ENCODE results near the gene XPA.
"Not testable (repeated sequence)": the region's sequence is repeated elsewhere in the genome, so short reads cannot be mapped to it uniquely, and the experiment has no call there.

Gene XPA

DNA sequence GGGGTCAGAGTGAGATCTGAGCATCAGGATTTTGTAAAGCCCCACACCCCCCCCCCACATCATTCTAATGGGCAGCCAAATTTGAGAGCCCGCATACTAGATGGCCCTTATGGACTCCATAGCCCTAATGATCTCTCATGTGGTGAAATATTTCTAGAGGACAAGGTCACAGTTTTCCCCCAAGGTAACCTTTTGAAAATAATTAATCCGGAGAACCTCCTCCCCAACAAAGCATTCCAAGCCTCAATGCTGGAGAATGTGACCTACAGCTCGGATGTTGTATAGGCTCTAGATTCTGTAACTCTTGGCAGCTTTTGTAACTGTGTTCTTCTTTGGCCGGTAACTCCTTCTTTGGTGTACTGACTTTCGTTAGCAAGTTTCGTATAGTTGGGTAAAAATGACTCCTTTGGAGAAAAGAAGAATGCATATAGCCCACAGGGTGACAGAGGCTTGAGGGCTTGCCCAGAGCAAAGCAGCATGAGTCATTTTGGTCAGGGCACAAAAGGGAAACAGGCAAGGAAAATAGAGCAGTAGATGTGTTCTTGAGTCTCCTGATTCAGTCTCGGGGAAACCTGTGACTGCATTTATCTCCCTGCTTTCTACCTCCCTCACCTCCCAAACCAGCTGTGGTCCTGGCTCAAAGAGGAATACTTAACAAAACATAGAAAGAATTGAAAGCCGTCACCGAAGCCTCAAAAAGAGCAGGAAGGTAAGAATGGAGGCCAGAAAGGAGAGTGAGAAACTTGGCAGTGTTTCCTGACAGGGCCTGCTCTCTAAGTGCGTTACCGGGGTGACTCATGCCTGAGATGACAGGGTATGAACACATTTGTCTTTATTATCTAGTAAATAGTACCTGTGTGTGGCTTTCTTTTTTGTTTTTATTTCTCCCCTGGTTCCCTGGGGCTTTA is 6.6 kb upstream of the XPA start:
- DNase-seq, result no peak

DNA sequence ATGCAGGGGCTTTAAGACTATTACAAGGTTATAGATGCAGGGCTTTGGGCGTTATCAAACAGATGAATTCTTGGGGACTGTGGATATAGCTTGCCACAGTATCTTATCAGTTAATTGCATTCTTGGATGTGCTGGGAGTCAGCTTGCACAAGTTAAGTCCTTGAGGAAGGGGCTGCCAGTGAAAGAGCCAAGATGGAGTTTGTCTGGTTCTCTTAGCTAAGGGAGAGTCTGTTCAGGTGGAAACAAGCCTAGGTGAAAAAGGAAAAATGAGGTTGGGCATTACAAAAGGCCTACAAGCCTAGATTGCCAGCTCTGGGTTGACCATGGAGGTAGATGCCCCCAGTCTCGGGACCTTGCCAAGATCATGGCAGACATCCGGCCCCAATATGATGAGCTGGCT is 2.7 kb upstream of the XPA start:
- DNase-seq, result not testable (repeated sequence)

DNA sequence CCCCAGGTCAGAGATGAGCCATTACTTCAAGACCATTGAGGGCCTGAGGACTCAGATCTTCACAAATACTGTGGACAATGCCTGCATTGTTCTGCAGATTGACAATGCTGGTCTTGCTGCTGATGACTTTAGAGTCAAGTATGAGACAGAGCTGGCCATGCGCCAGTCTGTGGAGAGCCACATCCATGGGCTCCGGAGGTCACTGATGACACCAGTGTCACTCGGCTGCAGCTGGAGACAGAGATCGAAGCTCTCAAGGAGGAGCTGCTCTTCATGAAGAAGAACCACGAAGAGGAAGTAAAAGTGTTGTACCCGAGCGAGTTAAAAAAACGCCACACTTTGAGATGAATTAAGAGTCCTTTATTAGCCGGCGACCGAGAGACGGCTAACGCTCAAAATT is 2.1 kb upstream of the XPA start:
- DNase-seq, result not testable (repeated sequence)

DNA sequence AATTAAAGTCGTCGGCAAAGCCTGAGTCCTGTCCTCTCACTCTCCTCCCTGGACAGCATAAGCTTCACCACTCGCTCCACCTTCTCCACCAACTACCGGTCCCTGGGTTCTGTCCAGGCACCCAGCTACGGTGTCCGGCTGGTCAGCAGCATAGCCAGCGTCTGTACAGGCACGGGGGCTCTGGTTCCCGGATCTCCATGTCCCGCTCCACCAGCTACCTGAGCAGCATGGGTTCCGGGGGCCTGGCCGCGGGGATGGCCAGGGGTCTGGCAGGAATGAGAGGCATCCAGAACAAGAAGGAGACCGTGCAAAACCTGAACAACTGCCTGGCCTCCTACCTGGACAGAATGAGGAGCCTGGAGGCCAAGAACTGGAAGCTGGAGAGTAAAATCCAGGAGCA is 1.7 kb upstream of the XPA start:
- DNase-seq, result no peak

DNA sequence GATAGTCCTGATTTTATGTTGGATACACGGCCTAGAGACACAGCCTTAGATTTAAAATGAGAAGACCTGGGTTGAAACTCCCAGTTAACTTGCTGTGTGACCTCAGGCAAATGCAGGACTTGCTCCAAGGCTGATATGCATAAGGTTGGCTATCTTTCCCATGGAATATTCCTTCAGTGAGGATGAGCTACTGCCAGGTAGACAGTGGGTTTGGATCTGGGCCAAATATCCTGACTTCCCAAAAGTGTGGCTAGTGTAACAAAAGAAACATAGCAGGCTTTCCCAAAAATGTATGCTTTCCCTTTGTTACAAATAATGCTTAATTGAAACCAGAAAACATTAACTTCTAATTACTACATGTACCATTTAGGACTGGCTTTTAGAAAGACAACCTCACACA is 697 bp upstream of the XPA start:
- DNase-seq, result no peak

DNA sequence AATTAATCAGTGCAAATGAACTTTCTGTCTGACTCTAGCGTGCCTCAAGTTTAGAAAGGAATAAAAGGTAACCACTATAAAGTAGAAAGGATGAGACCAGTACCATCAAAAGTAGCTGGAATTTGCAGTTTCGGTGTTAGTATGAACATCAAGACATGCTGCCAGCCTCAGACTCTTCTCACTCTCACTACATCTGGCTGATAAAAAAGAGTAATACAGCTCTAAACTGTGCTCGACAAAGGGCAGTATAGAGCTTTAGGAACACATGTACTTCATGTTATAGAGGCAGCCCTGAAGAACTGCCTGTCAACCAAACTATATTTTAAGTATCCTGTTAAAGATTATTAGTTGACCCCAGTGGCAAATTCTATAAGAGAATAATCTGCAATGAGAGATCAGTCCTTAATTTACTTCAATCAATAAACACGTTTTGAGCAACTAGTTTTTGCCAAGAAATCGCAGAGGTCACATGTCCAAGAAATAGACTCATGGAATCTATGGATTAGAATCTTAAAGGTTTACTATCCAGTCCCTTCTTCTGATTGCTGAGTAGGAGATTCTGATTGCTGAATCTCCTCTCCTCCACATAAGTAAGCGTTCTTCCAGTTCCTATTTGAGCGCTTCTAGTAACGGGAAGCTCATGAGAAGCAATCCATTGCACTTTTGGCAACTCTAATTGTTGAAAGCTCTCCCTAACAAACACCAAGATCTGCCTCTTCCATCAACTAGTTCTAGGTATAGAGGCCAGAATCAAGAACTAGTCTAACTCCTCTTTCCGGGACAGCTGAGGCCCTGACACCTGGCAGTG is 941 bp downstream of the XPA start:
- DNase-seq, result peak; percentile 42

DNA sequence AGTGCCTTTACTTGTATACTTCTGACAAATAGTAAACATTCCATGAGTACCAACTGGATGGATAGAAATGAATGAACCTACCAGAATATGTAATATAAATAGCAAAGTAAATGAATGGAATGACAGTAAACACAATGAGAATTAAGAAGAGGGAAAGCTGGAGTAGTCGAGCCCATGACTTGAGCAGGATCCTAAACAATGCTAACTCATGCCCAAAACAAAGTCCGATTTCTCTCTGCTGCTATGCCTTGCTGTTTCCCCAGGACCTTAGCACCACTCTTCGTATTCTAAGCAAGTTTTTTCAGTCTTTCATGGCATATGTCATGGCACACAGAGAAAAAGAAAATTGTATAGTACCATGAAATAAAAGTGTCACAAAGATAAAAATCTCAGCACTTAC is 1.8 kb downstream of the XPA start:
- no peak for DNase-seq

DNA sequence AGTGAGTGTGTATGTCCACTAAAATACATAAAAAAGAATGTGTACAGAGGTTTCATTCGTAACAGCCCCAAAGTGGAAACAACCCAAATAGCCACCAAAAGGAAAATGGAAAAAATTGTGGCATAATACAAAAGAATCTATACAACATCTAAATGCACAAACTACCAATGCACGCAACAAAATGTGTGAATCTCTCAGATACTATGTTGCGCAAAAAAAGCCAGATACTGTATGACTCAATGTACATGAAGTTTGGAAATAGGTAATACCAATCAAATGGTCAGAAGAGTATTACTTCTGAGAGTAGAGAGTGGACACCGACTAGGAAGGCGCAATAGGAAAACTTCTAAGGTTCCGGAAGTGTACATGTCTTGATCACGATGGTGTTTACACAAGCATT is 2.4 kb downstream of the XPA start:
- no peak for DNase-seq

DNA sequence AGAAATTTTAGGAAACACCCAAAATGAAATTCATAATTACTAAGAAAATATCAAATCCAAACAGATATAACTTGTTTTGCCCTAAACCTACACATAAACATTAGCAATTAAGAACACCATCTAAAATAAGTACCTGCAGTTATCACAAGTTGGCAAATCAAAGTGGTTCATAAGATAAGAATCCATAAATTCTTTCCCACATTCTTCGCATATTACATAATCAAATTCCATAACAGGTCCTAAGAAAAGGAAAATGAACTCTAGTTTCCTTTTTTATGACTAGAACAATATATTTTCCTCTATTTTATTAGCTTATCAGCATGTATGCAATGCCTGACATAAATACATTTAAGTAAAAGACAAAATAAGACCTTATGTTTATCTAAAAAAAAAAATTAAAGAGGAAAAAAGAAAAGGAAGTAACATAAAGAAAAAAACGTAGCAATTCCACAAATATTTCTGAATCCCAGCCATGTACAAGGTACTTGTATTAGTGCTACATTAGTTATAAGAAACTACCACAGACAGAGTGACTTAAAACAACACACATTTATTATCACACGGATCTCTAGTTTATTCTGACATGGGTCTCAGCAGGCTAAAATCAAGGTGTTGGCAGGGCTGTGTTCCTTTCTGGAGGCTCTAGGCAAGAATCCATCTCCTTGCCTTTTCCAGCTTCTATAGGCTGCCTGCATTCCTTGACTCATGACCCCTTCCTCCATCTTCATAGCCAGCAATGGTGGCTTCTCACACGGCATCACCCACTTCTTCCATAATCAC is 7.5 kb downstream of the XPA start:
- DNase-seq, result no peak

DNA sequence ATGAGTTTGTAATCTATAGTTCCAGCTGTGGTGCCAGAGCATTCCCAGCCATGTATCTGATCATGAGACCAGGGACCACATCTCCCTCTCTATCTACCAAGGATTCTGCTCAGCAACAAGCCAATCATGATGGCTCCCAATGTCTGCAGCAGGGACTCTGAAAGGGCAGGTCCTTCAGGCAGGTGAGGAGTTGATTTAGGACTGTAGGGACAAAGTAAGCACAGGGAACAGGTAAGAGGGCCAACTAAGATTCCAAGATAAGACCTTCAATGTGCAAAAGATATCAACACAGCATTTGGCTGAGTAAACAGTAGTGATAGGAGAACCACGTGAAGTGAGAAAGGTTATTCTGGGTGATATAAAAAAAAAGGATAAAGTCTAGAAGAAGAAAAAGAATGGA is 8.5 kb downstream of the XPA start:
- no peak for DNase-seq

DNA sequence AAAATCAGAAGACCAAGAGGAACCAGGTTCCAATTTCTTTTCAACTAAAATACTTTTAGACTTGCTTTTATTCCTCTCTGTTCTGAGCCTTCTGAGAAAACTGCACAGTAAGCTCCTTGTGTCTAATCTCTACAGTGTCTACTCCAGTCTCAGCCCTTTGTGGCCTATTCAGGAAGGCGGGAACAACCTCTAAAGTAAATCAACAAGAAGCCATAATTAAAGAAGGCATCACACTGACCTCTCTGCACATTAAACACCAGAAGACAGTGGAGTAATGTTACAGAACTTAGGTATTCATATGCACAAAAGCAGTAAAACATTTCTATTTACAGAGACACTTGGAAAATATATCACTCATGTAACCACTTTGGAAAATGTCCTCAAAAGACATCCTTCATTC is 14.9 kb downstream of the XPA start:
- DNase-seq, result no peak

DNA sequence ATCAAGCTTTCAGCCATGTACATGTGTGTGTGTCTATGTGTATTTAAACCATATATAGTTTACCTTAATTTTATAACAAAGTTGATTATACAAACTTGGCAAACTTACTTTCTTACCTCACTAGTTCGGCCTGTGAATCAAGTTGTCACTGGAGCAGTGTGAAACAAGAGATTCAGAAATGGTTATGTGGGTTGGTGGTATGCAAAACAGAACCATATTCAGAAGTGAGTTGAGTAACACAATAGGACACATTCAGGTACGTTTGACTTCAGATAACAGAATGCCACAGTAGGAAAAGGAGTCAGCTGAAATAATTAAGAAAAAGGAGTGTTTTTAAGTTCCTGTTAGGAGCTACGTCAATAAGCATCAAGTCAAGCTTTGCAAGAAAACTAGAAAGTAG is 21.5 kb downstream of the XPA start:
- no peak for DNase-seq

DNA sequence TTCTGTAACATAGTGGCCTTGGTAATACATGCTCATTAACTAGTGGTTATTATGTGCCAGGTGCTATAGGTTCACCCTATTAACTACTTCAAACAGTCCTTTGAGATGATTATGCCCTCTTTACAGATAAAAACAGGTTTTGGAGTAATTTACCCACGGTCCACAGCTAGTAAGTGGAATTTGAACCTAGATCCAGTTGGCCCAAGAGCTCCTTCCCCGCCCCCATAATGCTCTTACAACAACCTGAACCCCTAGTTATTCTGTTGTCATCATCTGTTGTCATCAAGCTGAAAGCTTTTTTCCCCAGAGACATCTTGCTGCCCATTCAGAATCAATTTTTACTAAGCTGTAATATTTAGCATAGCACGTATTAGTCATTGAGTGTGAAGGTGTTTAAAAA is 23.2 kb downstream of the XPA start:
- no peak for DNase-seq

DNA sequence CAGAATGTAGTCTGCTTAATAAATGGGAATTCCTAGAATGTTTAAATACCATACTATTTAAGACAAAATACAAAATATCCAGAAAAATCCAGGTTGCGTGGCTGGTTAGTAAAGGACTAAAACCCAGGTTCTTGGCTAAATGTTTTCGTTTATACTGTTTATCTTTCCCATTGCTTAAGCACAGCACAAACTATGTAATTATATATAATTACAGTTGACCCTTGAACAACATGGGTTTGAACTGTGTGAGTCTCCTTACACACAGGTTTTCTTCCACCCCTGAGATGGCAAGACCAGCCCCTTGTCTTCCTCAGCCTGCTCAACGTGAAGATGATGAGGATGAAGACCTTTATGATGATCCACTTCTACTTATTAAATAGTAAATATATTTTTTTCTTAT is 24.7 kb downstream of the XPA start:
- no peak for DNase-seq

DNA sequence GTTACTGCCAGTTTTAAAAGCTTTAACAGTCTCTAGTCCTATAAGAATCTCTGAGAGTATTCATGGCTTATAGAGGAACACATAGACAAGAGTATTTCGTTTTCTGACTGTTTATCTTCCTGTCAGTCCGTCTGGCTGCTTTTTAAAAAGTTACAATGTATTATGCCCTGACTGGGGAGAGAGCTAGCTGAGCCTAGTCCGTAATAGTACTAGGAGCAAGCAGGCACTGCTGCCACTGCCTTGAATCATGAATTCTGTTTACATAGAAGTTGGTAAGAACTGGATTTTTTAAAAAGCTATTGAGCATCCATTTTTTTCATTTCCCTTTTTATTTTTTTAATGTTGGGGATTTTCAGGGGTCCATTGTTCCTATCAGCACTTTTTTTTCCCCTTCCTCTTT is 26.6 kb downstream of the XPA start:
- DNase-seq, result no peak

DNA sequence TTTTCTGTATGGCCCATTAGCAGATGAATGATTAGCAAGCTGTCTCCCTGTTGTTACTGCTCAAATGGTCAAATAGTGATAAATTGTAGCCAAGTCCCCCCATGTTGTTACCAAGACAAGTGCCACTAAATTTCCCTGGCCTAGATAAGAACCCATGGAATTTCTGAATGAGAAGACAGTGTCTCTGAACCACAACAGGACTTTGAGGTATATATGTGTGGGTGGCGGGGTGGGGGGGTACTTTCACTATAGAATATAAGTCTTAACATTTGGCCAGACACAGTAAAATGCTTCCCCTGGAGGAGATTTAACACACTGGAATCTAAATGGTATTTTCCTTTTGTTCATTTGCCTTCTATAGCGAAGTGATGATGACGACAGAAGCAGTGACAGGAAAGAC is 28.7 kb downstream of the XPA start:
- DNase-seq, result no peak

DNA sequence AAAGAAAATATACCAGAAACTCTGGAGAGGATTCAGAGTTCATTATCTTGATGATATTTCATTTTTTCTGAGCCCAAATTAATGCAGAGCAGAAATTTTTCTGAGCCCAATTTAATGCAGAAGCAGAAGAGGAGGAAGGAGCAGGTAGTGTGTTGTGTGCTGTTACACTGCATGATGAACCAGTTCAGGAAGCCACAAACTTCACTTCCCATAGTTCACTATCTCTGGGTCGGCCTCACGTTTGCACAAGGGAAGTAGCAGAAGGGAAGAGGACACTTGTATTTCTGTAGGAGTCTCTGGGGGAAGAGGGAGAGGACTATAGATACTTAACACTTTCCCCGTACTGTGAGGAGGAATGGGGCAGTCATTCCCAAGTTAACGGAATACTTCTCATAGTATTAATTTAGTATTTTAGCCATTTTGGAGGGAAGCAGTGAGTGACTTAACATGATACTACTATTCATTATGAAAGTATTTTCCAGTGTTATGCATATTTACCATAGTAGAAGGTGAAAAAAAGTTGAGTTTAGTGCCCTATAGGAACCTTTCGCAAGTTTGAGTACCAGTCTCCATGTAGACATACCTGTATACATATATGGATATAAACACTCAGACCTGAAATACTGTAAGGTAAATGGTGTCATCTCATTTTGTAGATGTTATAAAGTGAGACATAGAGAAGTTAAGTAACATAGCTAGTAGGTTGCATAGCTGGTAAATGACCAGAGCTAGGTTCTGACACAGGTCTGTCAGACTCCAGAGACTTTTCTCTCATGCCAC is 30.0 kb downstream of the XPA start:
- no peak for DNase-seq

DNA sequence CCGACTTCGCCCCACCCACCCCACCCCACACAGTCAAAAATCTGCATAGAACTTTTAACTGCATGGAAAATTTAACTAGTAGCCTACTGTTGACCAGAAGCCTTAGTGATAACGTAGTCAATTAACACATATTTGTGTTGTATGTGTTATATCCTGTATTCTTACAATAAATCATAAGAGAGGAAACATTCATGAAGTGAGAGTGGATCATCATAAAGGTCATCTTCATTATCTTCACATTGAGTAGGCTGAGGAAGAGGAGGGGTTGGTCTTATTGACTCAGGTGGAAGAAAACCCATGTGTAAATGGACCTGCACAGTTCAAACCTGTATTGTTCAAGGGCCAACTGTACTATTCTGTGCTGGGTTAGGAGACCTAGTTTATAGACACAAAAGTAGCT is 31.4 kb downstream of the XPA start:
- DNase-seq, result no peak

DNA sequence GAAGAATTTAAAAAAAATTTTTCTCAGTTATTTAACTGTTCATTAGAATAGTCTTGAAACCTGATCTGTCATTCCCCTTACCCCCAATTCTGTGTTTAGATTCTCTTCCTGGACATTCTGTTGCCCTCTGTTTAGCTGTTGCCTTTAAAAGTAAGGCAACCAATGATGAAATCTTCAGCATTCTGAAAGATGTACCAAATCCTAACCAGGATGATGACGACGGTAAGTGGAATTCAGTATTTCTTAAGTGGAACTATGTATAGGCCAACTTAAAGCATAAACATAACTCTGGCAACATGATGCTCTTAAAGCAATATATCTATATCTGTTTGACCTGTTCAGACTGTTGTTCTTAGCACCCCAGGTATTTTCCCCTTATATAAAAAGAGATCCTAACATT is 36.3 kb downstream of the XPA start:
- no peak for DNase-seq

DNA sequence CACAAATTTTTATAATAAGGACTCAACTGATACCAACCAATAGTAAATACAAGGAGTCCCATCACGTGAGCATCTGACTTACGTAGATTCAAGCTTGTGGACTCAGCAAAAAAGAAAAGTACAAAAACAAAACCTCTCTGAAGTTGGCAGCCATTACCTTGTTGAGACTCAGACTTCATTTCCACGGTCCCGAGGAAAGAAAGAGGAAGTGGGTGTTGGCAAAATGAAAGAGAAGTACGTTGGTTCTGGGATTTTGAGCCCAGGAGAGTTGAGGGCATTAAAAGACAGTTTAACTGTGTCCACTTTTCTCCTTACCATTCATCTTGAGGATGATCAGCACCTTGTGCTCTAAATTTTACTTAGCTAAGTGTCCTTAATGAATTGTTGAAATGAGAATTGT is 36.8 kb downstream of the XPA start:
- no peak for DNase-seq

DNA sequence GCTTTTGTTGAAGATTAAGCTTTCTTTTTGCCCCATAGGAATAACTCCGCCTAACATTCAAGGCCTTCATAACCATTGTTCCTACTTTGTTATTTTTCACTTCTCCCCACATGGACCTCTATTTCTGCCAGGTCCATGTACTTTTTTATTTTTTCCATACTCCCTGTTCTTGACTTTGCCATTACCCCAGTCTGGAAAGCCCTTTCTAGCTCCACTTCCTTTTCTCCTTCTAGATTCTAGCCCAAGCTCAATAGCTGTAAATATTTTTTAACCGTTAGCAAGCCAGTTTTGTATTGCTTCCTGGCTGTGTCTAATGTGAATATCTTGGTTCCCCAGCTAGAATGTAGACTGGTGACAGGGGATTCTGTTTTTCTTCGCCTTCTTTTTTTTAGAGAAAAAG is 37.4 kb downstream of the XPA start:
- DNase-seq, result no peak

DNA sequence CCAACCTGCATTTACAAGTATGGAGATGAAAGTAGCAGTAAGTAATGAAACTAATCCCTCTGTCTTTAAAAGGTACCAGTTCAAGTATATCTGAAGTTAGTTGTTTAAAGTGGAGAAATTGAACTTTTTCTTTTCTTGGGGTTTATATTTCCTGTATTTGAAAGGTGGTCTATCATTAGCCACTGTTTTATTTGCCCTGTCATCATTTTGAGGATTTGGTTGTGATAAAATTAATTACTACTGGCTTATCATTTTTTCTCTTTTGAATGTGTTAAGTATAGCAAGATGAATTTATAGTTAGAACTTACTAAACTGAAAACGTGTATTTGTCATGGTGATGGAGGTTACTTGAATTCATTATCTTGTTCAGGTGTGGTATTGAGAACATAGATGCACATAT is 38.4 kb downstream of the XPA start:
- DNase-seq, result no peak

DNA sequence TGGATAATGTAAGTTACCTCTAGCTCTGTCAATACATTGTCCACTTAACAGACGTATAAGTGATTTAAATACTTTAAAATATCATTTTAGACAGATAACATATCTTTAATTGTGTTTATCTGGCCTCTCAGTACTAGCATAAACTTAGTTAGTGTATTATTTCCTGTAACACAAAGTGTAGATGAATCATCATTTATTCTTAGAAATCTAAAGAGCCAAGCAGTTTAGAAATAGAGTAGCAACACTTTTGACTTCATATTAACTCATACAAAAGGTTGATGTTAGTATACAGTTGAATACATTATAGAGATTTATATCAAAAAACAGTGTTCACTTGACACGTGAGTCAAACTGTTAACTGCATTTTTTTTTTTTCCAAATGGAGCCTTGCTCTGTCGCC is 45.5 kb downstream of the XPA start:
- no peak for DNase-seq
